GM12878 (cell line): ENCODE results near the gene NAV1. TPM values are rescaled to one million over a fixed set of nuclear protein-coding genes. Genes with fewer than 3 reads are reported as not detected.
A peak's percentile ranks its signal among the peaks of the same experiment; 100 is the strongest.

Source experiments
- ATAC-seq: fragments of 200-7000 bp; cut with Tn5 transposase; 3 replicates; pipeline ENCODE4 v1.9.1; 2020; ENCODE audit warnings: mild to moderate bottlenecking, moderate library complexity
- BruUV-seq: library from RNA; stranded (reverse); fragments of 400-500 nt; replicated peaks from 2 replicates; lab custom pipeline; 2021; lab: Mats Ljungman, UMichigan
- CTCF ChIA-PET: fragments of 300-600 bp; sonication (Branson Sonifier 250); formaldehyde crosslinking; extraction: SDS; loops from one replicate; lab custom pipeline; 2021; ENCODE audit warnings: inconsistent platforms; lab: Yijun Ruan, JAX
- POLR2A ChIA-PET: fragments of 350-600 bp; formaldehyde crosslinking; extraction: SDS; loops from one replicate; lab custom pipeline; 2021; ENCODE audit warnings: inconsistent platforms; lab: Charles Lee
- RAD21 ChIA-PET: fragments of 300-600 bp; sonication (Branson Sonifier 250); formaldehyde crosslinking; loops from one replicate; lab custom pipeline; 2023; ENCODE audit warnings: antibody characterized with exemption; ENCODE audit not compliant: unreplicated experiment; lab: Charles Lee
- SMC1A ChIA-PET: fragments of 300-600 bp; sonication (Branson Sonifier 250); formaldehyde crosslinking; loops from one replicate; lab custom pipeline; 2023; ENCODE audit not compliant: unreplicated experiment, uncharacterized antibody; lab: Charles Lee
- DNase-seq: peaks from one replicate; pipeline ENCODE4 v3.0.0-alpha.2; 2011; ENCODE audit warnings: low read depth, low spot score
- FAIRE-seq: peaks from 3 replicates; lab custom pipeline; 2011; peaks lifted over from hg19 to GRCh38; lab: Jason Lieb, UNC
- H2AFZ ChIP-seq: 2 replicates; pipeline ENCODE4 v1.6.0; 2011; ENCODE audit warnings: low read depth, low read length, control low read depth; ENCODE audit not compliant: control insufficient read depth
- H3K27ac ChIP-seq: 2 replicates; pipeline ENCODE4 v1.5.1; 2011; ENCODE audit warnings: control low read depth; ENCODE audit not compliant: control insufficient read depth, insufficient read depth
- H3K27me3 ChIP-seq, 2 experiments: replicated peaks in 1 of 2; 2 replicates each; pipeline versions ENCODE4 v1.6.0 to v1.6.1; 2011; ENCODE audit warnings: low read length in 1 of 2; ENCODE audit not compliant: control insufficient read depth in 2 of 2, insufficient read depth in 2 of 2
- H3K36me3 ChIP-seq, 2 experiments: 2 replicates each; pipeline ENCODE4 v1.5.1; 2011; ENCODE audit warnings: low read length in 1 of 2; ENCODE audit not compliant: control insufficient read depth in 2 of 2, insufficient read depth in 2 of 2
- H3K4me1 ChIP-seq: 2 replicates; pipeline ENCODE4 v1.6.1; 2011; ENCODE audit warnings: mild to moderate bottlenecking, low read length, moderate library complexity, mixed read lengths; ENCODE audit not compliant: control insufficient read depth, insufficient read depth
- H3K4me2 ChIP-seq: 2 replicates; pipeline ENCODE4 v1.6.0; 2011; ENCODE audit warnings: control low read depth; ENCODE audit not compliant: control insufficient read depth, insufficient read depth
- H3K4me3 ChIP-seq: fragments of 200-600 bp; sonication (generic); 2 replicates; pipeline ENCODE4 v1.5.1; 2016
- H3K79me2 ChIP-seq: 2 replicates; pipeline ENCODE4 v1.6.0; 2011; ENCODE audit warnings: low read length; ENCODE audit not compliant: control insufficient read depth, insufficient read depth
- H3K9ac ChIP-seq: 2 replicates; pipeline ENCODE4 v1.8.0; 2011; ENCODE audit warnings: low read length, control low read depth, mixed read lengths; ENCODE audit not compliant: control insufficient read depth, insufficient read depth
- H3K9me3 ChIP-seq: replicated peaks from 3 replicates; pipeline ENCODE4 v1.5.1; 2011; ENCODE audit warnings: mild to moderate bottlenecking, low read length; ENCODE audit not compliant: control insufficient read depth, insufficient read depth
- H4K20me1 ChIP-seq: 2 replicates; pipeline ENCODE4 v1.6.0; 2011; ENCODE audit not compliant: control insufficient read depth, insufficient read depth
- JUNB ChIP-seq: IDR thresholded peaks from 2 replicates; pipeline ENCODE4 v1.6.1; 2016; ENCODE audit warnings: antibody characterized with exemption, mild to moderate bottlenecking
- MEF2A ChIP-seq: IDR thresholded peaks from 2 replicates; pipeline ENCODE4 v1.6.1; 2011; ENCODE audit warnings: low read depth, mild to moderate bottlenecking, low read length, moderate library complexity; ENCODE audit not compliant: insufficient read depth
- MEF2B ChIP-seq: fragments of 450-650 bp; IDR thresholded peaks from 2 replicates; pipeline ENCODE4 v1.6.1; 2018; ENCODE audit warnings: mild to moderate bottlenecking, moderate library complexity; ENCODE audit not compliant: partially characterized antibody, poor library complexity, severe bottlenecking
- NFYA ChIP-seq: IDR thresholded peaks from 2 replicates; pipeline ENCODE4 v1.6.1; 2011; ENCODE audit warnings: low read depth, mild to moderate bottlenecking, low read length, improper control_type of control experiment, borderline replicate concordance
- POU2F2 ChIP-seq: IDR thresholded peaks from 3 replicates; pipeline ENCODE4 v1.6.1; 2011; ENCODE audit warnings: low read depth, mild to moderate bottlenecking, low read length, borderline replicate concordance
- RAD21 ChIP-seq: IDR thresholded peaks from 2 replicates; pipeline ENCODE4 v1.6.1; 2011; ENCODE audit warnings: mild to moderate bottlenecking, low read depth, low read length, moderate library complexity; ENCODE audit not compliant: insufficient read depth
- RB1 ChIP-seq: fragments of 450-650 bp; formaldehyde crosslinking; IDR thresholded peaks from 2 replicates; pipeline ENCODE4 v1.6.1; 2017; ENCODE audit warnings: mild to moderate bottlenecking, borderline replicate concordance
- SMC3 ChIP-seq: IDR thresholded peaks from 2 replicates; pipeline ENCODE4 v1.6.1; 2011; ENCODE audit warnings: low read length, improper control_type of control experiment, borderline replicate concordance
- TCF3 ChIP-seq: IDR thresholded peaks from 2 replicates; pipeline ENCODE4 v1.6.1; 2012; ENCODE audit warnings: low read depth, mild to moderate bottlenecking, low read length, borderline replicate concordance; ENCODE audit not compliant: insufficient read depth
- WGBS: methylation state at CpG from one replicate; pipeline ENCODE4 v1.1.6; 2016; ENCODE audit warnings: low lambda C conversion rate; ENCODE audit not compliant: insufficient replicate concordance, insufficient coverage; ENCODE audit errors: missing lambda C conversion rate; 5-methylcytosine and 5-hydroxymethylcytosine counted together
- in situ Hi-C: fragments of 300-500 bp; cut with MboI; formaldehyde crosslinking; loops from 9 replicates; pipeline ENCODE4 v1.14.3; 2018; ENCODE audit warnings: mixed read lengths
- intact Hi-C: fragments of 100-400 bp; cut with micrococcal nuclease; formaldehyde crosslinking; loops from one replicate; pipeline ENCODE4 v1.14.2; 2022; ENCODE audit not compliant: unreplicated experiment
- polyA plus RNA-seq, 11 experiments: library from polyadenylated mRNA; depleted of rRNA in 4 of 11; unstranded in 6 of 11; stranded (reverse) in 5 of 11; fragments of >200 nt; fragmentation: Nextera tagmentation in 4 of 11; fragmentation: Illumina TruSeq in 1 of 11; extraction: Ambion mirVana in 4 of 11; extraction: Trizol in 1 of 11; gene quantifications; 1 replicate in 1 of 11; 2 replicates in 10 of 11; pipeline versions ENCODE4 v1.2.1 to v1.2.3, GENCODE V29; 2011 to 2016; ENCODE audit warnings: inconsistent platforms in 2 of 11, missing spikeins in 2 of 11, low read depth in 1 of 11
- total RNA-seq, 4 experiments: library from RNA; depleted of rRNA in 3 of 4; stranded (reverse); fragments of >200 nt in 3 of 4; fragmentation: Illumina TruSeq in 1 of 4; extraction: Trizol in 1 of 4; gene quantifications; 2 replicates each; pipeline versions ENCODE4 v1.2.1 to v1.2.3, GENCODE V29; 2013 to 2021
- TF ChIP-seq, protein P1 (sequence below), 3 experiments: IDR thresholded peaks in 2 of 3; conservative IDR thresholded peaks in 1 of 3; 2 replicates each; pipeline ENCODE4 v1.5.1; 2011; ENCODE audit warnings: low read depth in 3 of 3, low read length in 3 of 3, mild to moderate bottlenecking in 3 of 3, control low read depth in 2 of 3, moderate library complexity in 2 of 3, inconsistent platforms in 1 of 3, mixed read lengths in 1 of 3; ENCODE audit not compliant: control insufficient read depth in 2 of 3, insufficient read depth in 1 of 3; ENCODE audit errors: extremely low read depth in 1 of 3
- TF ChIP-seq, protein P2 (sequence below): fragments of 150-350 bp; IDR thresholded peaks from 2 replicates; pipeline ENCODE4 v1.6.1; 2016; ENCODE audit warnings: low read depth, low read length
- TF ChIP-seq, protein P3 (sequence below): fragments of 450-650 bp; IDR thresholded peaks from 2 replicates; pipeline ENCODE4 v1.6.1; 2017; ENCODE audit warnings: mild to moderate bottlenecking, moderate library complexity

The NAV1 gene
- total and polyA plus RNA-seq, 10 of the 15 experiments (the other 5 are each of a cell fraction or from before 2014, with no cell fraction given): 0.04 to 1.3 (median 0.36) TPM

DNA sequence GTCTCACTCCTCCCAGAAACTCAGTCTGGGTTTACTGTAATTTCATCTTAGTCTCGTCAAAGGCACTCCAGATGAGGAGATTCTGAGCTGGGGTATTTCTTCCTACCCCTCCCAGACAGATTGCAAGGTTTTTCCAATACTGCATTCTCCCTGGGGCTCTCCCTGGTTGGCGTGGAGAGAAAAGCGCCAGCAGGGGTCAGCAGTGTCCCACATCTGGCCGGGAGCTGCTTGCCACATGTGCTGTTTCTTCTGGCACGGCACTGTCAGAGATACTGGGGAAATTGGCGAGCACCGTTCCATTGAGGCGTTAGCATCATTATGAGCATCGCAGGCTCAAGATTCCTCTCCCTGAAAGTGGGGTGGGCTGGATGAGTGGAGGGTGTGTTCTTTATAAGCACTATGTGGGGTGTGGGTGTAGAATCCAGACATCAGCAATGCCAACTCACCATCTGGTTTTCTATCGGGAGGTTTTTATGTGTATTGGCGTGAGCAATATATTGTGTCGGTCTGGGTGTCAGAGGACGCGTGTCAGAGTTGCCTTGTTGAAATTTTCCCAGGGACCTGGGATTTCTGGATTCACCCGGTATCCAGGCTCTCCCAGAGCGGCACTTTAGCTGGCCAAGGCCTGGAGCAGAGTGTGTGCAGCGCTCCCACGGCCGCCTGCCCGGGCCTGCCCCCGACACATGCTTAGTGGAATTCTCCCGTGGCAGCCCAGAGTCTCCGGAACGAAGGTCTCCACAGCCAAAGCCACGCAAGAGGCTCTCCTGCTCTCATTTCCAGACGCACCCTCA lies 8.0 kb upstream of the NAV1 start:
- Histone ChIP-seq H3K79me2 (no peaks in the 10 kb centered on the region), H3K9me3 (no peaks in the 10 kb centered on the region), H3K4me1 (no peaks in the 10 kb centered on the region), H3K27me3 (no peaks in the 10 kb centered on the region), H3K36me3 (no peaks in the 10 kb centered on the region), H4K20me1 (0 out of 2 replicates have a peak, but pooled peaks cover 1% of the 10 kb centered on the region), H3K4me2 (no peak overlapping the region), H3K9ac (no peak overlapping the region), H2AFZ (no peak overlapping the region), H3K4me3 (no peak overlapping the region), H3K27ac (no peak overlapping the region)
- 69% methylated on average over 26 of the region's 26 CpGs for WGBS
- no peak for DNase-seq
- intact Hi-C loops: loop anchor here (2.0 kb wide), 1 partner anchor 262 kb away; no protein-coding TSS in a partner anchor
- TF ChIP-seq JUNB: no peak
- TF ChIP-seq MEF2B: no peak
- no peak for TF ChIP-seq POU2F2
- peak; percentile 44; the same call in 1 of the 2 replicates for TF ChIP-seq SMC3
- TF ChIP-seq, protein P1, sequence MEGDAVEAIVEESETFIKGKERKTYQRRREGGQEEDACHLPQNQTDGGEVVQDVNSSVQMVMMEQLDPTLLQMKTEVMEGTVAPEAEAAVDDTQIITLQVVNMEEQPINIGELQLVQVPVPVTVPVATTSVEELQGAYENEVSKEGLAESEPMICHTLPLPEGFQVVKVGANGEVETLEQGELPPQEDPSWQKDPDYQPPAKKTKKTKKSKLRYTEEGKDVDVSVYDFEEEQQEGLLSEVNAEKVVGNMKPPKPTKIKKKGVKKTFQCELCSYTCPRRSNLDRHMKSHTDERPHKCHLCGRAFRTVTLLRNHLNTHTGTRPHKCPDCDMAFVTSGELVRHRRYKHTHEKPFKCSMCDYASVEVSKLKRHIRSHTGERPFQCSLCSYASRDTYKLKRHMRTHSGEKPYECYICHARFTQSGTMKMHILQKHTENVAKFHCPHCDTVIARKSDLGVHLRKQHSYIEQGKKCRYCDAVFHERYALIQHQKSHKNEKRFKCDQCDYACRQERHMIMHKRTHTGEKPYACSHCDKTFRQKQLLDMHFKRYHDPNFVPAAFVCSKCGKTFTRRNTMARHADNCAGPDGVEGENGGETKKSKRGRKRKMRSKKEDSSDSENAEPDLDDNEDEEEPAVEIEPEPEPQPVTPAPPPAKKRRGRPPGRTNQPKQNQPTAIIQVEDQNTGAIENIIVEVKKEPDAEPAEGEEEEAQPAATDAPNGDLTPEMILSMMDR (IDR thresholded peaks at IDR 0.05 in 2 of 3, conservative IDR thresholded peaks at IDR 0.05 in 1 of 3; ENCODE audit: control insufficient read depth in 2 of 3, extremely low read depth in 1 of 3, insufficient read depth in 1 of 3, low read depth in 3 of 3, low read length in 3 of 3): peak; percentile 72 to 83 (median 75)
- TF ChIP-seq TCF3: no peak
- TF ChIP-seq NFYA: no peak
- TF ChIP-seq MEF2A: no peak
- 0 out of 2 replicates have a peak, but pooled peaks have one; percentile 28 for TF ChIP-seq RB1
- TF ChIP-seq, protein P2, sequence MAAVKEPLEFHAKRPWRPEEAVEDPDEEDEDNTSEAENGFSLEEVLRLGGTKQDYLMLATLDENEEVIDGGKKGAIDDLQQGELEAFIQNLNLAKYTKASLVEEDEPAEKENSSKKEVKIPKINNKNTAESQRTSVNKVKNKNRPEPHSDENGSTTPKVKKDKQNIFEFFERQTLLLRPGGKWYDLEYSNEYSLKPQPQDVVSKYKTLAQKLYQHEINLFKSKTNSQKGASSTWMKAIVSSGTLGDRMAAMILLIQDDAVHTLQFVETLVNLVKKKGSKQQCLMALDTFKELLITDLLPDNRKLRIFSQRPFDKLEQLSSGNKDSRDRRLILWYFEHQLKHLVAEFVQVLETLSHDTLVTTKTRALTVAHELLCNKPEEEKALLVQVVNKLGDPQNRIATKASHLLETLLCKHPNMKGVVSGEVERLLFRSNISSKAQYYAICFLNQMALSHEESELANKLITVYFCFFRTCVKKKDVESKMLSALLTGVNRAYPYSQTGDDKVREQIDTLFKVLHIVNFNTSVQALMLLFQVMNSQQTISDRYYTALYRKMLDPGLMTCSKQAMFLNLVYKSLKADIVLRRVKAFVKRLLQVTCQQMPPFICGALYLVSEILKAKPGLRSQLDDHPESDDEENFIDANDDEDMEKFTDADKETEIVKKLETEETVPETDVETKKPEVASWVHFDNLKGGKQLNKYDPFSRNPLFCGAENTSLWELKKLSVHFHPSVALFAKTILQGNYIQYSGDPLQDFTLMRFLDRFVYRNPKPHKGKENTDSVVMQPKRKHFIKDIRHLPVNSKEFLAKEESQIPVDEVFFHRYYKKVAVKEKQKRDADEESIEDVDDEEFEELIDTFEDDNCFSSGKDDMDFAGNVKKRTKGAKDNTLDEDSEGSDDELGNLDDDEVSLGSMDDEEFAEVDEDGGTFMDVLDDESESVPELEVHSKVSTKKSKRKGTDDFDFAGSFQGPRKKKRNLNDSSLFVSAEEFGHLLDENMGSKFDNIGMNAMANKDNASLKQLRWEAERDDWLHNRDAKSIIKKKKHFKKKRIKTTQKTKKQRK: no peak
- peak; percentile 64 for TF ChIP-seq RAD21
- TF ChIP-seq, protein P3, sequence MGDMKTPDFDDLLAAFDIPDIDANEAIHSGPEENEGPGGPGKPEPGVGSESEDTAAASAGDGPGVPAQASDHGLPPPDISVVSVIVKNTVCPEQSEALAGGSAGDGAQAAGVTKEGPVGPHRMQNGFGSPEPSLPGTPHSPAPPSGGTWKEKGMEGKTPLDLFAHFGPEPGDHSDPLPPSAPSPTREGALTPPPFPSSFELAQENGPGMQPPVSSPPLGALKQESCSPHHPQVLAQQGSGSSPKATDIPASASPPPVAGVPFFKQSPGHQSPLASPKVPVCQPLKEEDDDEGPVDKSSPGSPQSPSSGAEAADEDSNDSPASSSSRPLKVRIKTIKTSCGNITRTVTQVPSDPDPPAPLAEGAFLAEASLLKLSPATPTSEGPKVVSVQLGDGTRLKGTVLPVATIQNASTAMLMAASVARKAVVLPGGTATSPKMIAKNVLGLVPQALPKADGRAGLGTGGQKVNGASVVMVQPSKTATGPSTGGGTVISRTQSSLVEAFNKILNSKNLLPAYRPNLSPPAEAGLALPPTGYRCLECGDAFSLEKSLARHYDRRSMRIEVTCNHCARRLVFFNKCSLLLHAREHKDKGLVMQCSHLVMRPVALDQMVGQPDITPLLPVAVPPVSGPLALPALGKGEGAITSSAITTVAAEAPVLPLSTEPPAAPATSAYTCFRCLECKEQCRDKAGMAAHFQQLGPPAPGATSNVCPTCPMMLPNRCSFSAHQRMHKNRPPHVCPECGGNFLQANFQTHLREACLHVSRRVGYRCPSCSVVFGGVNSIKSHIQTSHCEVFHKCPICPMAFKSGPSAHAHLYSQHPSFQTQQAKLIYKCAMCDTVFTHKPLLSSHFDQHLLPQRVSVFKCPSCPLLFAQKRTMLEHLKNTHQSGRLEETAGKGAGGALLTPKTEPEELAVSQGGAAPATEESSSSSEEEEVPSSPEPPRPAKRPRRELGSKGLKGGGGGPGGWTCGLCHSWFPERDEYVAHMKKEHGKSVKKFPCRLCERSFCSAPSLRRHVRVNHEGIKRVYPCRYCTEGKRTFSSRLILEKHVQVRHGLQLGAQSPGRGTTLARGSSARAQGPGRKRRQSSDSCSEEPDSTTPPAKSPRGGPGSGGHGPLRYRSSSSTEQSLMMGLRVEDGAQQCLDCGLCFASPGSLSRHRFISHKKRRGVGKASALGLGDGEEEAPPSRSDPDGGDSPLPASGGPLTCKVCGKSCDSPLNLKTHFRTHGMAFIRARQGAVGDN: no peak
- SMC1A ChIA-PET: interaction anchor here (0.6 to 1.8 kb wide), 8 partner anchors 9 to 443 kb away, joined by 3 to 8 read pairs (median 3); no protein-coding TSS in a partner anchor
- RAD21 ChIA-PET: interaction anchor here (1.2 to 1.7 kb wide), 6 partner anchors 13 to 49 kb away, joined by 3 to 7 read pairs (median 4); no protein-coding TSS in a partner anchor
- CTCF ChIA-PET: interaction anchor here (0.6 to 5.9 kb wide), 24 partner anchors 9 to 264 kb away, joined by 3 to 47 read pairs (median 4); no protein-coding TSS in a partner anchor
- ATAC-seq: peak; percentile 90
- no peak for FAIRE-seq
- no TSS peak for BruUV-seq
- POLR2A ChIA-PET: interaction anchor here (0.6 kb wide), 1 partner anchor 140 kb away, joined by 3 read pairs; no protein-coding TSS in a partner anchor
- in situ Hi-C loops: no loop called here
